ACC112 (cell line): ENCODE results near the gene ABCA4.
"Not testable (repeated sequence)": the region's sequence is repeated elsewhere in the genome, so short reads cannot be mapped to it uniquely, and the experiment has no call there.

Experiments used
- H2AFZ ChIP-seq: fragments of 200-600 bp; sonication (generic); one replicate; pipeline ENCODE4 v1.6.0; 2017; ENCODE audit warnings: antibody characterized with exemption, low read length; ENCODE audit not compliant: unreplicated experiment
- H3K27ac ChIP-seq: fragments of 200-600 bp; sonication (generic); 2 replicates; pipeline ENCODE4 v1.5.1; 2014; ENCODE audit warnings: low read depth, mild to moderate bottlenecking, antibody characterized with exemption, low read length, moderate library complexity
- H3K27me3 ChIP-seq: fragments of 200-600 bp; sonication (generic); 2 replicates; pipeline ENCODE4 v1.6.1; 2014; ENCODE audit warnings: mild to moderate bottlenecking, antibody characterized with exemption, low read length, moderate library complexity, mixed read lengths; ENCODE audit not compliant: insufficient read depth
- H3K36me3 ChIP-seq: fragments of 200-600 bp; sonication (generic); 2 replicates; pipeline ENCODE4 v1.6.1; 2016; ENCODE audit warnings: mild to moderate bottlenecking, antibody characterized with exemption, low read length, moderate library complexity, mixed read lengths; ENCODE audit not compliant: insufficient read depth
- H3K4me1 ChIP-seq: fragments of 200-600 bp; sonication (generic); one replicate; pipeline ENCODE4 v1.6.1; 2016; ENCODE audit warnings: low read length, mixed read lengths; ENCODE audit not compliant: insufficient read depth, unreplicated experiment, control insufficient read depth
- H3K4me3 ChIP-seq: fragments of 200-600 bp; sonication (generic); 2 replicates; pipeline ENCODE4 v1.5.1; 2014; ENCODE audit warnings: mild to moderate bottlenecking, low read depth, low read length
- H3K79me2 ChIP-seq: fragments of 200-600 bp; sonication (generic); one replicate; pipeline ENCODE4 v1.6.0; 2016; ENCODE audit warnings: low read length; ENCODE audit not compliant: control insufficient read depth, unreplicated experiment, insufficient read depth

Gene ABCA4

DNA sequence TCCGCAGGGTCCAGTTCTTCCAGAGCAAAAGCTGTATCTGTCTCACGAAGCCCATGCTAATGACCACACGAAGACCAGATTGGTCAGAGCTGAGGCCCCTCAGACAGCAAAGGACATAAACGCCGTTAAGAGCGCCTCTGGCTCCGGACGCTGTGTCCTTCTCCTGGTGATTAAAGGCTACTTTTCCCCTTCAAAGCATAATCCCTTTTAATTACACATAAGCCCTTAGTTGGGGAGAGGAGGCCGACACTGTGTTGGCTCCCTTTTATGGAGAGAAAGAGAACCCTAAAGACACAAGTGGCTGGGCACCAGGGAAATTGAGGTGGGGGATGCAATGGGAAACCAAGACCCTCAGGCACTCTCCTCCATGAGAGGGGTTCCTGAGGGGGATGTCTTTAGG lies at the start of gene ABCA4:
Gene ABCA4, minus strand, starts transcription at position 158 of the 400 bp plus-strand sequence. Its CDS starts 103 bp downstream, at position 55.
- H3K79me2 ChIP-seq, result no peaks in the 10 kb centered on the region
- no peak within 1 kb of the TSS for H3K4me3 ChIP-seq
- no peaks in the 10 kb centered on the region for H3K27me3 ChIP-seq
- no peak within 1 kb of the TSS for H2AFZ ChIP-seq
- H3K4me1 ChIP-seq, result peaks cover 4% of the 10 kb centered on the region
- no peaks in the 10 kb centered on the region for H3K36me3 ChIP-seq
- H3K27ac ChIP-seq, result no peak within 1 kb of the TSS

DNA sequence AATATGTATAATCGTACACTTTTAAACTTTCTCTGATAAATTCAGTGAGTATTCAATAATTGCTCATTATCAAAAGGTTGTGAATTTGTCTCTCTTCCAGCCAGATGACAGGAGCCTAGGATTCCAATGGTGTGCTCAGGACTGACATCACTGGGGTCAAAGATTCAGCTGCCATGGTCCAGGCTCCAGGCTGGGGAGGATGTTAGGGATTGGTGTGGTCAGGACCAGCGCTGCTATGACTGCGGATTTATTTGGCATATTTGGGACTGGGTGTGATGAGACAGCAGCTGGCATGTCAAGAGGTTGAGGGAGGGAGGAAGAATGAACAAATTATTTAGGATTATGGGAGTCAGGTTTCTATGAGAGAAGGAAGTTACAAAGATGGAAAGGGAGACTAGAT lies 48.2 kb upstream of the ABCA4 start:
- H3K4me3 ChIP-seq, result no peak overlapping the region
- H3K36me3 ChIP-seq, result peaks cover 41% of the 10 kb centered on the region
- no peak overlapping the region for H2AFZ ChIP-seq
- H3K27me3 ChIP-seq, result no peaks in the 10 kb centered on the region
- no peak overlapping the region for H3K27ac ChIP-seq
- H3K79me2 ChIP-seq, result peaks cover 4% of the 10 kb centered on the region
- no peaks in the 10 kb centered on the region for H3K4me1 ChIP-seq

GRCh38 chr1:94165843-94166242 lies 44.9 kb upstream of the ABCA4 start:
- peaks cover 4% of the 10 kb centered on the region for H3K4me1 ChIP-seq
- H3K79me2 ChIP-seq, result no peaks in the 10 kb centered on the region
- no peak overlapping the region for H2AFZ ChIP-seq

DNA sequence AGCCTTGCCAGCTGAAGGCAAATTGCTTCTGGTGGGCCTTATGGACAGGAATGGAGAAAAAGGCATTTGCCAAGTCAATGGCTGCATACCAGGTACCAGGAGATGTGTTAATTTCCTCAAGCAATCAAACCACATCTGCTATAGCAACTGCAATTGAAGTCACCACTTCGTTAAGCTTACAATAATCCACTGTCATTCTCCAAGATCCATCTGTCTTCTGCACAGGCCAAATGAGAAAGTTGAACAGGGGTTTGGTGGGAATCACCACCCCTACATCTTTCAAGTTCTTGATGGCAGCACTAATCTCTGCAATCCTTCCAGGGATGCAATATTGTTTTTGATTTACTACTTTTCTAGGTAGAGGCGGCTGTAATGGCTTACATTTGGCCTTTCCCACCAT lies 43.9 kb upstream of the ABCA4 start:
- H3K4me1 ChIP-seq, H3K79me2 ChIP-seq, H3K27me3 ChIP-seq, H3K36me3 ChIP-seq, H3K4me3 ChIP-seq, H3K27ac ChIP-seq, H2AFZ ChIP-seq: not testable (repeated sequence)

More at GRCh38 chr1:94165843-94166242, 44.9 kb upstream of the ABCA4 start:
- Histone ChIP-seq H3K27me3 (no peaks in the 10 kb centered on the region), H3K27ac (no peak overlapping the region), H3K36me3 (peaks cover 11% of the 10 kb centered on the region), H3K4me3 (no peak overlapping the region)

DNA sequence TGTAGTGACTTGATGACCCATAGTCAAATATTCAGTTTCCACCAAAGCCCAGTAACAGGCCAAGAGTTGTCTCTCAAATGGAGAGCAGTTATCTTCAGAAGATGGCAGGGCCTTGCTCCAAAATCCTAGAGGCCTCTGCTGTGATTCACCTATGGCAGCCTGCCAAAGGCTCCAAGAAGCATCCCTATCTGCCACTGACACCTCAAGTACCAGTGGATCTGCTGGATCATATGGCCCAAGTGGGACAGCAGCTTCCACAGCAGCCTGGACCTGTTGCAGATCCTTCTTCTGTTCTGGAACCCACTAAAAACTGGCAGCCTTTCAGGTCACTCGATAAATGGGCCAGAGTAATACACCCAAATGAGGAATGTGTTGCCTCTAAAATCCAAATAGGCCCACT lies 43.2 kb upstream of the ABCA4 start:
- H3K36me3 ChIP-seq, H3K4me3 ChIP-seq, H3K79me2 ChIP-seq, H3K27ac ChIP-seq, H3K4me1 ChIP-seq, H3K27me3 ChIP-seq, H2AFZ ChIP-seq: not testable (repeated sequence)

- not testable (repeated sequence) for H3K27ac ChIP-seq, H3K79me2 ChIP-seq, H2AFZ ChIP-seq, H3K36me3 ChIP-seq, H3K27me3 ChIP-seq, H3K4me3 ChIP-seq, H3K4me1 ChIP-seq
Observed at GRCh38 chr1:94163249-94163648, 42.3 kb upstream of the ABCA4 start.

DNA sequence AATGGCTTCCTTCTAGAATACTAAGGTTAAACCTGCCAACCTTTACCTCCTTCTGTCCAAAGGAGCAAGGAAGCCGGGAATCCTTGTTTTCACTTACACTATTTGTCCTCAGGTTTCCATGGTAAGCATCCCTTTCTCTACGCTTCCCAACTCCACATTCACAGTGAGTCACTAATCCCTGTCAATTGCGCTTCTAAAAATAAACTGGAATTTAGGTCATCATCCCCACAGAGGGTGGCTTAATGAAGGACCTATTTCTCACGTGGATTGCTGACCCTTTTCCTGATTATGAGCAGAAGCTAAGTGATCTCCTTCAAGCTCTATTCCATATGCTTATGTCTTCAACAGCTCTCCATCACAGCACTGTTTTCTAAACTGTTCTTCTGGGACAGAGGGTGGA lies 39.9 kb upstream of the ABCA4 start:
- Histone ChIP-seq H3K27ac (peak overlapping the region; percentile 34; the same call in 1 of the 2 replicates), H3K4me3 (no peak overlapping the region), H2AFZ (no peak overlapping the region), H3K79me2 (no peaks in the 10 kb centered on the region), H3K4me1 (peaks cover 9% of the 10 kb centered on the region), H3K36me3 (no peaks in the 10 kb centered on the region), H3K27me3 (no peaks in the 10 kb centered on the region)

DNA sequence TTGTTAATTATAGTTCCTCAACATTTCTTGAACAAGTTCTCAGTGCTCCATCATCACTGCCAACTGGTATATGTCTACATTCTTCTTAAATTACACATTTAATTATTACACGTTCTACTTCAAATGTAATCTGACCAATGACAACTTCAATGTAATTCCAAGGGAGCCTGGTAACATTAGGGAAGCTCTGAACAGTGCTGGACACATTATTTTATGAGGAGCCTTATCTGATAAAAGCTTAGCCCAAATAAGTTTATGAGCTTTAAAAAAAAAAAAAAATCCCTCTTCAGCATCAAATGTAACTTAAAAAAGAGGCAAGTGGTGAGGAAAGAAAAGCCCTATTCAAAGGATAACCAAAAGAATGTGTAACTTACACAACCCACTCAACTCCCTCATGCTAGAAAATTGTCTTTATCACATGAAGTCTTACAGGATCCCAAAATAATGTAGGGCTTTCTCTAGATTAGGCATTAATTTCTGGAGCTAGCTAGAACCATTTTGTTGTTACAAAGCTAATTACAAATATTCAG lies 35.2 kb upstream of the ABCA4 start:
- Histone ChIP-seq H3K27me3 (no peaks in the 10 kb centered on the region), H3K79me2 (no peaks in the 10 kb centered on the region), H3K4me3 (no peak overlapping the region), H2AFZ (no peak overlapping the region), H3K27ac (no peak overlapping the region), H3K4me1 (peaks cover 8% of the 10 kb centered on the region), H3K36me3 (no peaks in the 10 kb centered on the region)

DNA sequence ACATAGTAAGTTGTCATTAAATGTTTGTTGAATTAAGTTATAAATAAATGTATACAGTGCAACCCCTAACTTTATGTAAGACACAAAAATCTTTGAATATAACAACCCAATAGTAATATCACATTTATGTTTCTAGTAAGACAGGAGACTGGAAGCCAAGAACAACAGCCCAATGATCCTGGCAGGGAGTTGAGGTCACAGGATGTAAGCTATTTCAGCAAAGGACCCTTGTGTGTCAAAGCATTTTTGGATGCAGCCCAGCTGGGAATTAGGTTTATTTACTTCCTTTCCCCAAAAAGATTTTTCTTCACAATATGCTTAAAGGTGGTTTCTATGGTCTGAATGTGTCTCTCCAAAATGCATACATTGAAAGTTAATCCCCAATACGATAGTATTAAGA lies 34.0 kb upstream of the ABCA4 start:
- no peak overlapping the region for H2AFZ ChIP-seq
- no peak overlapping the region for H3K4me3 ChIP-seq
- H3K27ac ChIP-seq, result no peak overlapping the region
- no peaks in the 10 kb centered on the region for H3K36me3 ChIP-seq
- H3K4me1 ChIP-seq, result no peaks in the 10 kb centered on the region
- H3K79me2 ChIP-seq, result no peaks in the 10 kb centered on the region
- no peaks in the 10 kb centered on the region for H3K27me3 ChIP-seq

- no peaks in the 10 kb centered on the region for H3K36me3 ChIP-seq
- no peaks in the 10 kb centered on the region for H3K27me3 ChIP-seq
- no peak overlapping the region for H2AFZ ChIP-seq
- no peak overlapping the region for H3K27ac ChIP-seq
- no peaks in the 10 kb centered on the region for H3K79me2 ChIP-seq
- H3K4me1 ChIP-seq, result no peaks in the 10 kb centered on the region
- H3K4me3 ChIP-seq, result no peak overlapping the region
Observed at GRCh38 chr1:94153133-94153532, 32.2 kb upstream of the ABCA4 start.

DNA sequence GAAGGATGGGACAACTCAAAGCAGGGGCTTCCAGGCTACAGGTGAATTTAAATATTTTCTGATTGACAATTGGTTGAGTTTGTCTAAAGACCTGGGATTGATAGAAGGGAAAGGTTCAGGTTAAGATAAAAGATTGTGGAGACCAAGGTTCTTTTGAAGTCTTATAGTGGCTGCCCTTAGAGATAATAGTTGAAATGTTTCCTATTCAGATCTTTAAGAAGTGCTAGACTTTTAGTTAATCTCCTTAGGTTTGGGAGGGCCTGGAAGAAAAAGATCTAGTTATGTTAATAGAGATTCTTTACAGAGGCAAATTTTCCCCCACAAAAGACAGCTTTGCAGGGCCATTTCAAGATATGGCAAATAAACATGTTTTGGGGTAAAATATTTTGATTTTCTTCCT lies 28.2 kb upstream of the ABCA4 start:
- not testable (repeated sequence) for H3K36me3 ChIP-seq, H3K27ac ChIP-seq, H3K79me2 ChIP-seq, H3K27me3 ChIP-seq, H3K4me1 ChIP-seq, H3K4me3 ChIP-seq, H2AFZ ChIP-seq
